Activated T-helper 1 cell treated with Interleukin-2 at 50 U/mL for 16 hours (primary cell): Measurements from ENCODE around the gene HYAL3.
"Not testable (repeated sequence)": the region's sequence is repeated elsewhere in the genome, so short reads cannot be mapped to it uniquely, and the experiment has no call there.

ENCODE experiments used
- DNase-seq: peaks from one replicate; pipeline ENCODE4 v3.0.0-alpha.2; 2020; ENCODE audit warnings: low read depth

HYAL3 gene

DNA sequence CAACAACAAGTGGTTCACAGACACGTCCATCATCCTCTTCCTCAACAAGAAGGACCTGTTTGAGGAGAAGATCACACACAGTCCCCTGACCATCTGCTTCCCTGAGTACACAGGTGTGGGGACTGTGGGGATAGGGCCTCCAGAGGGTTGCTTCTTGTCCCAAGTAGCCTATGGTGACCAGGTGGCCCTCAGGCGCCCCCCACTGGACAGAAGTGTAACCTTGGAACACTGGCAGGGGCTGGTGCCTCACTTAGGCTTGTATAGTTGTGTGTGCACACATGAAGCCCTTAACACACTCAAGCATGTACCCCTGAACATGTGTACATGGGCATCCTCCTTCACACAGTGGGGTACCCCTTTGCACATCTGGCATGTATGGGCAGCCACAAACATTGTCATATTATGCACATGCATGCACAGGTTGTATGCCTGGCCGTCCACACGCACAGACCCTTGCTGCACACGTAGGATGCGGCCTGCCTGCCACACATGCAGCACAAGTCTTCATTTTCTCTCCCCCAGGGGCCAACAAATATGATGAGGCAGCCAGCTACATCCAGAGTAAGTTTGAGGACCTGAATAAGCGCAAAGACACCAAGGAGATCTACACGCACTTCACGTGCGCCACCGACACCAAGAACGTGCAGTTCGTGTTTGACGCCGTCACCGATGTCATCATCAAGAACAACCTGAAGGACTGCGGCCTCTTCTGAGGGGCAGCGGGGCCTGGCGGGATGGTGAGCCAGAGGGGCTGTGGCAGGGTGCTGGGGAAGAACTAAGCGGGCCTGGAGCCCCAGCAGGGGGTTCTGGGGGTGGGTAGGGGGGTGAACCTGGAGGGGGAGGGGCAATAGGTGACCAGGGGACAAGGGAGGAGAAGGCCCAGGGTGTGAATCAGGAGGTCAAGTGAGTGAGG lies 42.0 kb downstream of the HYAL3 start:
- DNase-seq = no peak

DNA sequence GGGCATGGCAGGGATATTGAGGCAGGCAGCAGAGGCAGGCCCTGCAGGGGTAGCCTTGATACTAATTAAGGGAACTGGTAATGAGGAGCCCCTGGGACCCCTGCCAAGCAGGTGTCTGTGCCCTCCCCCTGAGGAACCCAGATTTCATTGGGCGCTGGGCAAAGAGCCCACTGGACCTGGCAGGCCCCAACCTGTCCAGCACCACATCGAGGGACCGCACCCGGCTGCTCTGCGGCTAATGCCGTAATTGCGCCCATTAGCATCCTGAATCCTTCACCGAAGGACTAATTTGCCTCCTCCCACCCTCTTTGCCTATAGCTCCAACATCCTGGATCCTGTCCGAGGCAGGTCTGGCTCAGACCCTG lies 44.0 kb downstream of the HYAL3 start:
- DNase-seq = no peak

DNA sequence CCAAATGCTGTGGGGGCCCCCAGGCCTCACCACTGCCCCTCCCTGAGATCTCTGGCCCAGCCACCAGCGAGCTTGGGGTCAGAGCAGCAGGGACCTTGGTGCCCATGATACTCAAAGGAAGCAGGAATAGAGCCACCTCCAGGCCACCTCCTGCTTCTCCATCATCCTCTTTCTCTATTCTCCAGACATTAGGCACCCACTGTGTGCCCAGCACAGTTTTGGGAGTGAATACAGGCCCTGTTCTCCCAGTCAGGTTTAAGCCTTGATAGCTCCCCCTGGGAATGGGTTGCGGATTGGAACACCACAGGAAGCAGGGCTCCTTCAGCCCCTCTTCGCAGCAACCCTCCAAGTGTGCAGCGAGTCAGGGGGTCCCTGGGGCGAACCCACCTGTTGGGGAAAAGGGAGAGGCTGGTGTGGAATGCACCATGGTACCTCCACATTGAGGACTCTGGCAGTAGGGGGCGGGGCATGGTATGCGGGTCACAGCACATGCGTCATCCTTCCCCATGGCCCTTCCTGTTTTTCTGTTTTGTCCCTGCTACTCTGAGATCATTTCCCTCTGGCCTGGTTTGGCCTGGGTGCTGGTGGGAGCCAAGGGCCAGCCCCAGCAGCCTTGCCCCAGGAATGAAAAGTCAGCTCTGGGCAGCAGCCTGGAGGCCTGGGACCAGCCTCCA lies 44.5 kb downstream of the HYAL3 start:
- DNase-seq = no peak

DNA sequence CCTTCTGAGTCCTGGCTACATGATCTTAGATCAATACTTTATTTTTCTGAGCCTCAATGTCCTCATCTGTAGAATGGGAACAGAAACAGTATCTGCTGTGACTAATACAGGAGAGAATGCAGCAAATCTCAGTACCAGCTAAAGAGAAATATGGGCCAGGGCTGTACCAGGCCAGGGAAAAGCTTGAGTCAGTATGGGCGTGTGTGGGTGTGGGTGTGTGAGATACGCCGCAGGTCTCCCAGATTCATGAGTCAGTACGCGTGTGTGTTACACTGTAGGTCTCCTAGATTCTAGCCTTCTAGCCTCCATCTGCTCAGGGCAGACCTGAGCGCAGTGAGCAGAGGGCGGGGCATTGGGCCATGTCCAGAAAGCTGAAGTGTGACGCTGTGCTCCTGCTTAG lies 48.0 kb downstream of the HYAL3 start:
- no peak for DNase-seq

DNA sequence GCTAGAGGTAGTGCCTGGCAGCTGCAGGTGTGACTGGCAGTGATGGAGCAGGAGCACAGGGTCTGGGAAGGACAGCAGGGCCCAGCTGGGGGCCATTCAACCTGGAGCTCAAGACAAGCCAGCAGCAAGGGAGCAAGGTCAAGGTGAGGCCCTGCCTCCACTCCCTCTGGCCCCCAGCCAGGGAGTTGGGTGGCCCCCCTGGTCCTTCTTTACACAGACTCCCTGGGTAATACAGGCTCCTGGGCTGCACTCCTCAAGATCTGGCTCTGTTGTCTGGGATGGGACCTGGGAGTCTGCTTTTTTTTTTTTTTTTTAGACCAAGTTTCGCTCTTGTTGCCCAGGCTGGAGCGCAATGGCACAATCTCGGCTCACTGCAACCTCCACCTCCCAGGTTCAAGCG lies 48.7 kb downstream of the HYAL3 start:
- no peak for DNase-seq

DNA sequence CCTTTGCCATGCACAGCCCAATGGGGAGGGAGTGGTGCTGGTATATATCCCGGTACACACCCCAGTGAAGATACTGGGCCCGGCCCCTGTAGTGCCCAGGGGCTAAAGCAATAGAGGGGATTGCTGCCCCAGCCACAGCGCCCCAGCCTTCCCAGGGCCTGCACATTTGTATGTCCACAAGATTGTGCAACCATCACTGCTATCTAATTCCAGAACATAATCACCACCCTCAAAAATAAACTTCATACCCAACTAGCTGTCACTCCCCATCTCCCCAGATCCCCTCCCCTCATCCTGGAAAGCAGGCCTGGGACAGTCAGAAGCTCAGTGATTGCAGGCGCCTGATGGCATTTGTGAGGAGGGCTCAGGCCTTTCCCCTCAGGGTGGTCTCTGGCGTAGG lies 49.7 kb downstream of the HYAL3 start:
- DNase-seq = no peak

DNA sequence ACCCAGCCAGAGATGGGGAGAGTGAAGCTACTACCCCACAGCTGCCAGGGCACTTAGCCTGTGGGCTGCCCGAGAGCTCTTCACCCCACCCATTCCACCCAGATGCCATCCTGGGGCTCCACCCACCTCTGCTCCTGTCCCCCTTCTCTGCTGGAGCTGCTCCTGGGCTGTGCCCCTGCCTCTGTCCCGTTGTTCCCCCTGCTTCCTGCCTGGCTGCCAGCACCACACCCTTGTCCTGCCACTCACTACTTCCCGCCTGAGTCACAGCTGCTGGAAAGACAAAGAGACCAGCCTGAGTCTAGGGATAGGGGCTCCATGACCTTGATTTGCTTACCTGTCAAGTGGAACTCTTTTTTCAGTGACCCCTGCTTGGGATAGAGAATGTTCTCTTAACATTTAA lies 50.8 kb downstream of the HYAL3 start:
- no peak for DNase-seq

DNA sequence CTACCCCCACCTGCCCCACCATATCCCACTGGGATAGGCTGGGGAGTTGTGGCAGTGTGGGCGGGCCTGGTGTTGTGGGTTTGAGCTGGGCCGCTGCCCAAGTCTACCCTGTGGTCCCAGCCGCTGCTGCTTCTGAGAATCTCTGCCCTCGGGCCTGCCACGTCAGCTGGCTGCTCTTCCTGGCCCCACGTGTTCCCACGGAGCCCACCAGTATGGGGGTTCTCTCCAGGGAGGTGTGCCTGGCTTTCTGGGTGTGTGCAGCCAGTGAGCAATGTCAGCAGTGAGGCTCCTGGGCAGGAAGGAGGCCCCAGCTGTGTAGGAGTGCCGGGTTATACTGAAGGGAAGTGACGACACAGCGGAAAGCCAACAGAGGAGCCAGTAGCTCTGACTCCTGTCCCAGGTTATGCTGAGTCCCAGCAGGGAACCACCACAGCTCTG lies 52.7 kb downstream of the HYAL3 start:
- DNase-seq = peak; percentile 63

DNA sequence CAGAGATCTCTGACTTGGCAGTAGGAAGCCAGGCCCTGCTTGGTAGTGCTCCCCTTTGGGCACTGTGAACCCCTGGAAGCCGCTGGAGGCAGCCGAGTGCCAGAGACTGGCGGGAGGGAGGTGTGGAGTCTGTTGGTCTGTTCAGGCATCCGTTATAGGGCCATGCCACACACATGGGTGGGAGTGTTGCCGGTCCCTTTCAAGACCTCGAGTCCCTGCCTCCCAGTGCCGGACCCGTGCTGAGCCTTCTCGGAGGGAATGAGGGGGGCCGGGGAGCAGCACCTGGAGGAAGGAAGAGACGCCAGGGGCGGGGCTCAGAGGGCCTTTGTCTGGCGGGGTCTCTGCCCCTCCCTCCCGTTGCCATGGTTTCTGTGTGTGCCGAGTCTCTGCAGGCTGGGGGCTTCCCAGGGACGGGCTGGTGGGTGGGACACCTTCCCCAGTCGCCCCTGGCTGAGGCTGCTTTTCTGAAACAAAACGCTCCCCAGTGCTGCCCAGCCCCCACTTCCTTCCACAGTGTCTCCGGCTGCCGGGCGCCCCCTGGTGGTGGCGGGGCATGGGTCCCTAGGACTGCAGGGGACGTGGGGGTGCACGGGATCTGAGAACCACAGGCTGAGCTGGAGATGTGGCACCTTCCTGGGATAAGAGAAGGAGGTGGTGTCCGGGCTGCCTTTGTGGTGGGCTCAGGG lies 53.2 kb downstream of the HYAL3 start:
- peak; percentile 91 for DNase-seq

DNA sequence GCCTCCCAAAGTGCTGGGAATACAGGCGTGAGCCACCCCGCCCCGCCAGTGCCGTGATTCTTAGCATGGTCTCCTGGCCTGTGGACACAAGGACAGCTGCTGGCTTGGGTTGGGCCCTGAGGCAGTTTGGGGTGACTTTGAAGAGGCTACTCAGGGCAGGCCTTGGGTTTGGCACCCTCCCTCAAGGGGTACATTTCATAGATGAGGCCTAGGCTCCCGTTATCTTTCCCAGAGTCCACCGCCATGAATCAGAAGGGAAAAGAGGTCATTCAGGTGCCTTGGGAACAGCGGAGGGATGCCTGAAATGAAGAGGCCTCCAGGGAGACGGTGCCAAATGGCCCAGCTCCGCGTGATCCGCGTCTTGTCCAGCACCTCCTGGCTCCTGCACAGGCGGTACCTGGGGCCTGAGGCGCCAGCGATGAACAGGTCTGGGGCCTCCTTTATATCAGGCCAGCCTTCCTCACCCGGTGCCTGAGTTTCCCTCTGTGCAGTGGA lies 53.9 kb downstream of the HYAL3 start:
- no peak for DNase-seq

DNA sequence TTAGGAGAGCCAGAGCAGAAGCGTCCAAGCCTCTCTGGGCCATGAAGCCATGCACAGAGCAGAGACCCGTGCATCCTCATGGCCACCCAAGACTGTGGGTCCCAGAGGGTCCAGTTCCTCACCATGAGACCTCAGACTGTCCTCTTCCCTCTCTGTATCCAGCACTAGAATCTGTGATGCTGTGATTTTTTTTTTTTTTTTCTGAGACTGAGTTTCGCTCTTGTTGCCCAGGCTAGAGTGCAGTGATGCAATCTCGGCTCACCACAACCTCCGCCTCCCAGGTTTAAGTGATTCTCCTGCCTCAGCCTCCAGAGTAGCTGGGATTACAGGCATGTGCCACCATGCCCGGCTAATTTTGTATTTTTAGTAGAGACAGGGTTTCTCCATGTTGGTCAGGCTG lies 54.4 kb downstream of the HYAL3 start:
- not testable (repeated sequence) for DNase-seq

DNA sequence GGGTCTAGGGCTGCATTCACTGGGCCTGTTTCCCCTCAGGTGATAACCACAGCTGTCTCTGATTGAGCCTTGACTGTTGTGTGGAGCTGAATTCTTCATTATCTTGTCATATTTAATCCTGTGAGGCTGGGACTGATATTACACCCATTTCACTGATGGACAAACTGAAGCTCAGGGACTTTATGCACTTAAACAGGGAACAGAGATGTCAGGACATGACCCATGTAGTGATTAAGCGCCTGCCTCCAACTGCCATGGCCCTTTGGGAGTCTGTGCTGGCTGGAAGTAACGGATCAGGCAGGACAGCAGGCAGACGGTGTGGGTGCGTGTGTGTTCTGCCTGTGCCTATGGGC lies 55.7 kb downstream of the HYAL3 start:
- DNase-seq = no peak

DNA sequence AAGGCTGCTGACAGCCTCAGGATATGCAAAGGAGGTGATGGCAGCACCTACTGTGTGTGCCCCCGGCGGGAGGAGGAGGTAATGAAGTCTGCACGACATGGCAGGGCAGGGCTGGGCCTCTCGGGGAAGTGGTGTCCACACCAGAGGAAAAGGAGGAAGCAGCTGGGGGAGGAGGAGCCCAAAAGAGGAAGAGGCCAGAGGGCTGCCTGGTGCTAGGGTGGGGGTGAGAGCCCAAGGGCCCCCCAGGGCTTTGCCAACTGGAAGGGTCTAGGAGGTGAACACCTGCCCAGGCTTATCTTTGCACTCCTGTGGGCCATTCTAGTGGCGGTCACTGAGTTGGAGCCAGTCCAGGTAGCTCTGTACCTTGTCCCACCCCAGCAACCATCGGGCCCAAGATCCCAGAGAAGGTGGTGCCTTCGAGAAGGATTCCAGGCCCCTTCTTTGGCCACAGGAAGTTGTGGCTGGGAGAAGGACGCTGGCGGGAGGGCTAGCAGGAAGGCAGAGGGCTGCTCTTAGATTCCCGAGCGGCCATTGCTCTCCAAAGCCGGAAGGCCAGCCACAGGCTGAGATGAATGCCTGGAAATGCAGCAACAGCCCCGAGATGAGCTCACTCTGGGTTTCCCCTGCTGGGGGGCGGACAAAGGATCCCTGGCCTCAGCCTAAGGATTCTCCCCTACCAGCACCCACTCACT lies 56.2 kb downstream of the HYAL3 start:
- DNase-seq = no peak
